Left lung (tissue), 10 donors: ENCODE results near the gene MYLK. TPM values are rescaled to one million over a fixed set of nuclear protein-coding genes. Genes with fewer than 3 reads are reported as not detected.
"Not testable (repeated sequence)": the region's sequence is repeated elsewhere in the genome, so short reads cannot be mapped to it uniquely, and the experiment has no call there.

Source experiments
- ATAC-seq: fragments of 200-7000 bp; cut with Tn5 transposase; one replicate; pipeline ENCODE4 v1.9.1; 2020; ENCODE audit warnings: moderate library complexity
- DNase-seq, 4 donors: peaks; one replicate each; pipeline ENCODE4 v3.0.0-alpha.2; 2013 to 2020
- H3K27ac ChIP-seq, 2 donors: fragments of 200-600 bp; sonication (generic) in 1 of 2; one replicate each; pipeline versions ENCODE4 v1.5.0 to v1.8.0; 2020 to 2021
- H3K27me3 ChIP-seq, 2 donors: fragments of 200-600 bp; sonication (generic) in 1 of 2; one replicate each; pipeline versions ENCODE4 v1.5.0 to v1.8.0; 2020 to 2021
- H3K36me3 ChIP-seq, 2 donors: fragments of 200-600 bp; sonication (generic) in 1 of 2; one replicate each; pipeline versions ENCODE4 v1.5.0 to v1.8.0; 2020 to 2021
- H3K4me1 ChIP-seq, 2 donors: fragments of 200-600 bp; one replicate each; pipeline ENCODE4 v1.8.0; 2021
- H3K4me3 ChIP-seq, 2 donors: fragments of 200-600 bp; sonication (generic) in 1 of 2; one replicate each; pipeline versions ENCODE4 v1.5.0 to v1.8.0; 2020 to 2021; ENCODE audit warnings: mild to moderate bottlenecking in 1 of 2
- H3K9me3 ChIP-seq, 2 donors: fragments of 200-600 bp; sonication (generic) in 1 of 2; one replicate each; pipeline versions ENCODE4 v1.5.0 to v1.8.0; 2020 to 2021
- intact Hi-C, 2 donors: fragments of 100-400 bp; cut with DNase I; formaldehyde crosslinking; loops; one replicate each; pipeline versions ENCODE4 v1.11.2 to v1.14.2; 2022
- polyA plus RNA-seq, 6 donors: library from polyadenylated mRNA; unstranded; fragments of 120-200 nt; gene quantifications; one replicate each; pipeline ENCODE4 v1.2.1, GENCODE V29; 2013; ENCODE audit not compliant: insufficient read length in 6 of 6
- total RNA-seq, 2 donors: library from RNA; stranded (reverse); fragmentation: NEBNext Ultra II Directional; extraction: Animal tissue kit (Norgen Biotek cat#: 25700); gene quantifications; one replicate each; pipeline ENCODE4 v1.2.1, GENCODE V29; 2021
- TF ChIP-seq, protein P1 (sequence below), 2 donors: fragments of 200-600 bp; sonication (generic) in 1 of 2; IDR thresholded peaks; one replicate each; pipeline versions ENCODE4 v1.5.0 to v1.8.0; 2021; ENCODE audit warnings: antibody characterized with exemption in 2 of 2
- donor health status: DM: no; HTN: yes; CAD: no.
- donor health status: DM: no; HTN: no; CAD: no.

Gene MYLK
- total and polyA plus RNA-seq, 8 donors: 155 to 468 (median 410) TPM

DNA sequence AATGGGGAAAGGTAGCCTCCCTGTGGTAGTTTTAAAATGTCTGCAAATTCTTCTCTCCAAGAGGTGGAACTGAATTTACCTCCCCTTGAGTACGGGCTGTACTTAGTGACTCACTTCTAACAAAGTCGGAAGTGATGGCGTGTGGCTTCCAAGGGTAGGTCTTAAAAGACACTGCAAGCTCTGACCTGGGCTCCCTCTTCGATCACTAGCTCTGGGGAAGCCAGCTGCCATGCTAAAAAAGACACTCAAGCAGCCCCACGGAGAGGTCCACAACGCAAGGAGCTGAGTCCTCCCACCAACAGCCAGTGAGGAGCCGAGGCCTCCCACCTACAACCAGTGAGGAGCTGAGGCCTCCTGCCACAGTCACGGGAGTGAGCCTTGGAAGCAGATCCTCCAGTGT lies 177.3 kb downstream of the MYLK start:
- intact Hi-C loops: no loop called here
- H3K27ac ChIP-seq: no peak overlapping the region
- no peaks in the 10 kb centered on the region for H3K9me3 ChIP-seq
- DNase-seq (no peak), ATAC-seq (no peak)
- peaks cover under 1 to 2% of the 10 kb centered on the region in 2 donors for H3K4me1 ChIP-seq
- H3K27me3 ChIP-seq: no peaks in the 10 kb centered on the region
- H3K4me3 ChIP-seq: no peak overlapping the region
- no peaks in the 10 kb centered on the region for H3K36me3 ChIP-seq
- TF ChIP-seq, protein P1, sequence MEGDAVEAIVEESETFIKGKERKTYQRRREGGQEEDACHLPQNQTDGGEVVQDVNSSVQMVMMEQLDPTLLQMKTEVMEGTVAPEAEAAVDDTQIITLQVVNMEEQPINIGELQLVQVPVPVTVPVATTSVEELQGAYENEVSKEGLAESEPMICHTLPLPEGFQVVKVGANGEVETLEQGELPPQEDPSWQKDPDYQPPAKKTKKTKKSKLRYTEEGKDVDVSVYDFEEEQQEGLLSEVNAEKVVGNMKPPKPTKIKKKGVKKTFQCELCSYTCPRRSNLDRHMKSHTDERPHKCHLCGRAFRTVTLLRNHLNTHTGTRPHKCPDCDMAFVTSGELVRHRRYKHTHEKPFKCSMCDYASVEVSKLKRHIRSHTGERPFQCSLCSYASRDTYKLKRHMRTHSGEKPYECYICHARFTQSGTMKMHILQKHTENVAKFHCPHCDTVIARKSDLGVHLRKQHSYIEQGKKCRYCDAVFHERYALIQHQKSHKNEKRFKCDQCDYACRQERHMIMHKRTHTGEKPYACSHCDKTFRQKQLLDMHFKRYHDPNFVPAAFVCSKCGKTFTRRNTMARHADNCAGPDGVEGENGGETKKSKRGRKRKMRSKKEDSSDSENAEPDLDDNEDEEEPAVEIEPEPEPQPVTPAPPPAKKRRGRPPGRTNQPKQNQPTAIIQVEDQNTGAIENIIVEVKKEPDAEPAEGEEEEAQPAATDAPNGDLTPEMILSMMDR (IDR thresholded peaks at IDR 0.05): no peak

DNA sequence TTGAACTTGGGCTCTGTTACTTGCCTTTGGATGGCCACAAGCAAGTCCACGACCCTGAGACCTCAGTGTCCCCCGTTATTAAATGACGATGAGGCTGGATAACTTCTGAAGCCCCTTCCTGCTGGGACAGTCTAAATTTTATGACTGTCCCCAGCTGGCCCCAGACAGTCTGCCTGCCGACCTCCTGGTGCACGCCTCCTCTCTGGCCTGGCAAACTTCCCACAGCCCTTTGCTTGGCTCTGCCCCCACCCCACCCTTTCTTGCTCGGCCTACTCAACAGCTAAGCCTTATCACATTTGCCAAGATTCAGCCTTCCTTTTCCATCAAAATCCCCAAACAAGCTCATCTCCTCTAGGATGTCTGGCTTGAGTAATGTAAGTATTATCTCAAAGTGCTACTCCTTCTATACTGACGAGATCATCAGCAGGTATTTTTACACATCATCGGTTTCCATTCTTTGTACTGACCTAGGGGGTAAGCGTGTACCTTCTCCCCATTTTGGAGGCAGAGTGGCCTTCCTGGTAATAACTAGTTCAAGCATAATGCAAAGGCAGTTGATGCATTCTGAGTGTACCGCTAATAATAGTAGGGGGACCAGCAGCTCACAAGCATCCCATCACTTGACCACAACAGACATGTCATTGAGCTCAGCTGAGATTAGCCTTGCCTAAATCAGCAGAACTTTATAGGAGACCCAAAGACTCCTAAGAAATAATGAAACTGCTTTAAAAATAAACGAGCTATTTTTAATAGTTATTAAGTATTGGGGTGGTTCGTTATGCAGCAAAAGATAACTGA lies 178.4 kb downstream of the MYLK start:
- TF ChIP-seq, protein P1 (IDR thresholded peaks at IDR 0.05): no peak
- H3K4me1 ChIP-seq: peaks cover 8 to 9% of the 10 kb centered on the region in 2 donors
- ATAC-seq: no peak
- H3K4me3 ChIP-seq: no peak overlapping the region
- H3K27ac ChIP-seq: no peak overlapping the region
- no peak for DNase-seq
- intact Hi-C loops: no loop called here
- H3K27me3 ChIP-seq: no peaks in the 10 kb centered on the region
- no peaks in the 10 kb centered on the region for H3K9me3 ChIP-seq
- H3K36me3 ChIP-seq: no peaks in the 10 kb centered on the region

DNA sequence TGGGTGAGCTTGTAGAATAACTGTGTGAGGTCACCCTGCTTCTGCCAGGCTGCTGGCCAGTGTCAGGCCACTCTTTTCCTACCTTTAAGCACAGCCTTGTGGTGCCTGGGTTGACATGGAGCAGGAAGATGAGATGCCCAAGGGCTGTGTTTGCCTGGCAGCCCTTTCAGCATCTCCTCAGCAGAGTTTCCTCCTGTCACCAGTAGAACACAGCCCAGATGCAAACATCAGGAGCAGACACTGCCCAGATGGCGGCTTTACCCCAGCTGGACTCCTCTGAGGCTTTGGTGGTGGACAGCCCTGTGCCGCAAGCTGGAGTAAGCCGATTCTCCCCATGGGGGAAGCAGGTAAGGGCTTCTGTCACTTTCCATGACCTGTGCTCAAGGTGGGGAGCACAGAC lies 180.5 kb downstream of the MYLK start:
- H3K9me3 ChIP-seq, intact Hi-C loops, H3K36me3 ChIP-seq, H3K27ac ChIP-seq, DNase-seq, H3K4me3 ChIP-seq, H3K4me1 ChIP-seq, H3K27me3 ChIP-seq, ATAC-seq: not testable (repeated sequence)

DNA sequence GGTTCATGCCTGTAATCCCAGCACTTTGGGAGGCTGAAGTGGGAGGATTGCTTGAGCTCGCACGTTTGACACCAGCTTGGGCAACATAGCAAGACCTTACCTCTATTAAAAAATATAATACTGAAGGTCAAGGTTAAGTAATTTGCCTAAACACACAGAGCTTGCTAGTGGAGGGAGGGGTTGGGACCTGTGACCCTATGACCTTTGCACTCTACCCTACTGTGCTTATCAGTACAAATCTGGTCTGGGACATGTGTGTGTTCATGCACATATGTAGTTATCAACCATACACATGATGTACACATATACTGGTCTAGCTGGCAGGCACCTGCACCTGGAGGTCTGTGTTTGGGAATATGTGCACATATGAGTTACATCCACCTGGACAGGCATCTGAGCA lies 181.4 kb downstream of the MYLK start:
- Histone ChIP-seq H3K4me1 (peaks cover 8 to 9% of the 10 kb centered on the region in 2 donors), H3K4me3 (no peak overlapping the region), H3K9me3 (no peaks in the 10 kb centered on the region), H3K27me3 (no peaks in the 10 kb centered on the region), H3K36me3 (no peaks in the 10 kb centered on the region), H3K27ac (no peak overlapping the region)
- TF ChIP-seq, protein P1 (IDR thresholded peaks at IDR 0.05): no peak
- intact Hi-C loops: no loop called here
- no peak for DNase-seq
- no peak for ATAC-seq

DNA sequence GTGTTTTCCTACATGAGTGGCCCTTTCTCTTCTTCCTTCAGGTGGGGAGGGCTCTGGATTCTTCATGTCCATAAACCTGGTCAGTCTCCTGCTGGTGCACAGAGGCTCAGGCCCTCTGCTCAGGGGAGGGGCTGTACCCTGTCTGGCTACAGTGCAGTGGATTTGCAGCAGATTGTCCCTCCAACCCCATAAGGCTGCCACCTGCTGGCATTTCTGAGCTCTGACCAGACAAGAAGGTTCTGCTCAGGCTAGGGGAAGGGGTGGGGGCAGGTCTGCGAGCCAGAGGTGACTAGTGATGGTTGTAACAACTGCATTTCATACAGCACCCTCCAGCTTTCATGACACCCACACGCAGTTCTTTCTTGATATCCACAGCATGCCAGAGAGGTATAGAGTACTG lies 182.1 kb downstream of the MYLK start:
- DNase-seq (peak in 2 of 4 donors; percentile 55 to 72), ATAC-seq (peak; percentile 86)
- TF ChIP-seq, protein P1 (IDR thresholded peaks at IDR 0.05): peak; percentile 37 to 50
- peak overlapping the region in 1 of 2 donors; percentile 26 for H3K27ac ChIP-seq
- H3K4me3 ChIP-seq, intact Hi-C loops, H3K4me1 ChIP-seq, H3K9me3 ChIP-seq, H3K36me3 ChIP-seq, H3K27me3 ChIP-seq: not testable (repeated sequence)
